HCT116 (cell line): ENCODE data around the gene RGP1. TPM values are rescaled to one million over a fixed set of nuclear protein-coding genes. Genes with fewer than 3 reads are reported as not detected.

Experiments used
- ATAC-seq: fragments of 200-7000 bp; cut with Tn5 transposase; 2 replicates; pipeline ENCODE4 v1.9.1; 2020; ENCODE audit warnings: mild to moderate bottlenecking, moderate library complexity
- BruUV-seq: library from RNA; stranded (reverse); fragments of 400-500 nt; replicated peaks from 2 replicates; lab custom pipeline; 2021; lab: Mats Ljungman, UMichigan
- CTCF ChIA-PET: fragments of 300-600 bp; sonication (Branson Sonifier 250); formaldehyde crosslinking; loops from one replicate; lab custom pipeline; 2021; ENCODE audit warnings: antibody characterized with exemption; lab: Charles Lee
- POLR2A ChIA-PET: fragments of 300-600, 350-600 bp; sonication (Branson Sonifier 250); formaldehyde crosslinking; loops from one replicate; lab custom pipeline; 2021; ENCODE audit warnings: antibody characterized with exemption; lab: Charles Lee
- RAD21 ChIA-PET, 2 experiments: fragments of 300-600 bp; sonication (Branson Sonifier 250); formaldehyde crosslinking; loops; one replicate each; lab custom pipeline; 2023; ENCODE audit warnings: low total read pairs in 2 of 2; ENCODE audit not compliant: uncharacterized antibody in 2 of 2, unreplicated experiment in 2 of 2, low non-redundant PET in 1 of 2; lab: Charles Lee
- DNase-seq: peaks from one replicate; pipeline ENCODE4 v3.0.0-alpha.2; 2010; ENCODE audit warnings: low read depth, low spot score
- H2AFZ ChIP-seq: fragments of 200-600 bp; shearing (Covaris generic), sonication (generic); 2 replicates; pipeline ENCODE4 v1.6.1; 2017; ENCODE audit warnings: low read depth, mixed run types, mixed read lengths, antibody characterized with exemption, low read length; ENCODE audit not compliant: poor library complexity, severe bottlenecking
- H3K27ac ChIP-seq: 2 replicates; pipeline ENCODE4 v1.5.1; 2012; ENCODE audit warnings: low read depth, low read length
- H3K27me3 ChIP-seq: fragments of 200-600 bp; sonication (generic); 2 replicates; pipeline ENCODE4 v1.6.1; 2016; ENCODE audit warnings: mixed run types, low read length, mixed read lengths; ENCODE audit not compliant: insufficient read depth
- H3K36me3 ChIP-seq, 2 experiments: fragments of 200-500 bp in 1 of 2; fragments of 200-600 bp in 1 of 2; sonication (Bioruptor generic) in 1 of 2; sonication (generic) in 1 of 2; 2 replicates each; pipeline versions ENCODE4 v1.5.1 to v1.6.1; 2014 to 2016; ENCODE audit warnings: low read length in 2 of 2, inconsistent platforms in 1 of 2, mixed read lengths in 1 of 2, mixed run types in 1 of 2; ENCODE audit not compliant: insufficient read depth in 2 of 2, control insufficient read depth in 1 of 2
- H3K4me1 ChIP-seq, 2 experiments: fragments of 200-600 bp in 1 of 2; sonication (generic) in 1 of 2; 2 replicates each; pipeline versions ENCODE4 v1.5.1 to v1.6.1; 2012 to 2017; ENCODE audit warnings: low read length in 2 of 2, inconsistent platforms in 1 of 2, mild to moderate bottlenecking in 1 of 2, mixed read lengths in 1 of 2, mixed run types in 1 of 2, moderate library complexity in 1 of 2; ENCODE audit not compliant: insufficient read depth in 2 of 2, control insufficient read depth in 1 of 2
- H3K4me2 ChIP-seq: fragments of 200-600 bp; sonication (generic); 2 replicates; pipeline ENCODE4 v1.6.1; 2017; ENCODE audit warnings: mixed run types, low read length, mixed read lengths
- H3K4me3 ChIP-seq, 2 experiments: fragments of 200-600 bp in 1 of 2; sonication (generic) in 1 of 2; replicated peaks in 1 of 2; 2 replicates each; pipeline ENCODE4 v1.5.1; 2011 to 2016; ENCODE audit warnings: low read length in 2 of 2, control low read depth in 1 of 2, low read depth in 1 of 2, mild to moderate bottlenecking in 1 of 2, mixed read lengths in 1 of 2, mixed run types in 1 of 2
- H3K79me2 ChIP-seq: fragments of 200-600 bp; sonication (generic); 2 replicates; pipeline ENCODE4 v1.6.1; 2017; ENCODE audit warnings: mild to moderate bottlenecking, mixed run types, low read length, moderate library complexity, mixed read lengths; ENCODE audit not compliant: insufficient read depth
- H3K9ac ChIP-seq: fragments of 200-600 bp; sonication (generic); 2 replicates; pipeline ENCODE4 v1.6.1; 2016; ENCODE audit warnings: low read length, mixed read lengths
- H3K9me2 ChIP-seq: fragments of 200-600 bp; sonication (generic), shearing (Covaris generic); 2 replicates; pipeline ENCODE4 v1.6.1; 2017; ENCODE audit warnings: mixed run types, mild to moderate bottlenecking, moderate library complexity; ENCODE audit not compliant: insufficient read depth
- H3K9me3 ChIP-seq, 2 experiments: fragments of 200-500 bp in 1 of 2; fragments of 200-600 bp in 1 of 2; sonication (Bioruptor generic) in 1 of 2; sonication (generic) in 1 of 2; 2 replicates each; pipeline ENCODE4 v1.6.1; 2014 to 2017; ENCODE audit warnings: low read length in 2 of 2, mixed read lengths in 2 of 2, inconsistent platforms in 1 of 2, low read depth in 1 of 2, mild to moderate bottlenecking in 1 of 2, mixed run types in 1 of 2, moderate library complexity in 1 of 2; ENCODE audit not compliant: control insufficient read depth in 1 of 2, insufficient read depth in 1 of 2
- H4K20me1 ChIP-seq: fragments of 200-600 bp; sonication (generic), shearing (Covaris generic); 2 replicates; pipeline ENCODE4 v1.6.1; 2017; ENCODE audit warnings: mixed run types, mild to moderate bottlenecking, moderate library complexity; ENCODE audit not compliant: insufficient read depth
- EGR1 ChIP-seq: IDR thresholded peaks from 2 replicates; pipeline ENCODE4 v1.6.1; 2012; ENCODE audit warnings: low read depth
- ELF1 ChIP-seq: IDR thresholded peaks from 2 replicates; pipeline ENCODE4 v1.6.1; 2012; ENCODE audit warnings: low read depth, borderline replicate concordance
- FOSL1 ChIP-seq: IDR thresholded peaks from 2 replicates; pipeline ENCODE4 v1.6.1; 2012; ENCODE audit warnings: low read depth
- RAD21 ChIP-seq: IDR thresholded peaks from 2 replicates; pipeline ENCODE4 v1.6.1; 2012; ENCODE audit warnings: low read depth, mild to moderate bottlenecking
- YY1 ChIP-seq: IDR thresholded peaks from 2 replicates; pipeline ENCODE4 v1.6.1; 2011; ENCODE audit warnings: low read length, low read depth, moderate library complexity, mild to moderate bottlenecking; ENCODE audit not compliant: insufficient replicate concordance; ENCODE audit errors: extremely low read depth
- intact Hi-C: fragments of 100-400 bp; cut with micrococcal nuclease; formaldehyde crosslinking; loops from 2 replicates; pipeline ENCODE4 v1.10.0; 2022
- total RNA-seq: library from RNA; stranded (reverse); gene quantifications from one replicate; pipeline ENCODE4 v1.2.1, GENCODE V29; 2021; ENCODE audit not compliant: unreplicated experiment
- TF ChIP-seq, protein P1 (sequence below): IDR thresholded peaks from 2 replicates; pipeline ENCODE4 v1.6.1; 2012

Gene RGP1
- total RNA-seq, 1 experiment from 2014 or later: 32.6 TPM

DNA sequence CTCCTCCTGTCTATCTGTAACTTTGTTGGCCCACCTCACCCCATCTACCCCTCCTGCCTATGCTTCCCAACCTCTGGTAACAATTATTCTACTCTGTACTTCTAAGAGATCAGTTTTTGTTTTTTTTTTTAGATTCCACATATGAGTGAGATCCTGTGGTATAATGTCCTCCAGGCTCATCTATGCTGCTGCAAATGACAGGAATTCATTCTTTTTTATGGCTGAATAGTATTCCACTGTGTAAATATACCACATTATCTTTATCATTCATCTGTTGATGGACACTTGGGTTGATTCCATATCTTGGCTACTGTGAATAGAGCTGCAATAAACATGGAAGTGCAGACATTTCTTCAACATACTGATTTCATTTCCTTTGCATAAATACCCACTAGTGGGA lies 34.3 kb downstream of the RGP1 start:
- no peak for DNase-seq
- POLR2A ChIA-PET: no interaction called here
- Histone ChIP-seq H2AFZ (no peak overlapping the region), H4K20me1 (no peaks in the 10 kb centered on the region), H3K9ac (no peak overlapping the region), H3K9me2 (no peaks in the 10 kb centered on the region), H3K36me3 (no peaks in the 10 kb centered on the region), H3K9me3 (no peaks in the 10 kb centered on the region), H3K27ac (no peak overlapping the region), H3K4me3 (no peak overlapping the region), H3K4me2 (no peak overlapping the region), H3K27me3 (no peaks in the 10 kb centered on the region), H3K79me2 (no peaks in the 10 kb centered on the region), H3K4me1 (no peaks in the 10 kb centered on the region)
- RAD21 ChIA-PET: no interaction called here
- TF ChIP-seq EGR1 (0 out of 2 replicates have a peak, but pooled peaks have one; percentile 13), FOSL1 (no peak), ELF1 (no peak), RAD21 (no peak)
- TF ChIP-seq, protein P1, sequence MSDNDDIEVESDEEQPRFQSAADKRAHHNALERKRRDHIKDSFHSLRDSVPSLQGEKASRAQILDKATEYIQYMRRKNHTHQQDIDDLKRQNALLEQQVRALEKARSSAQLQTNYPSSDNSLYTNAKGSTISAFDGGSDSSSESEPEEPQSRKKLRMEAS: no peak
- intact Hi-C loops: no loop called here
- no TSS peak for BruUV-seq
- no peak for ATAC-seq
- CTCF ChIA-PET: no interaction called here

- no peak overlapping the region for H3K4me2 ChIP-seq
- no peaks in the 10 kb centered on the region for H3K79me2 ChIP-seq
- BruUV-seq: no TSS peak
- no peaks in the 10 kb centered on the region for H3K27me3 ChIP-seq
- RAD21 ChIA-PET: interaction anchor here (1.3 kb wide), 2 partner anchors 37 to 93 kb away, joined by 3 to 8 read pairs; no protein-coding TSS in a partner anchor
- ATAC-seq (no peak), DNase-seq (no peak)
- 0 out of 4 replicates have a peak, but pooled peaks cover 0 to 4% of the 10 kb centered on the region in 2 experiments for H3K36me3 ChIP-seq
- no peaks in the 10 kb centered on the region for H3K9me2 ChIP-seq
- no peaks in the 10 kb centered on the region for H4K20me1 ChIP-seq
- TF ChIP-seq YY1: no peak
- TF ChIP-seq FOSL1: no peak
- CTCF ChIA-PET: interaction anchor here (0.8 to 3.7 kb wide), 16 partner anchors 7 to 234 kb away, joined by 3 to 46 read pairs (median 6); partner anchors contain the start of genes HINT2 and SPAG8
- no peaks in the 10 kb centered on the region for H3K9me3 ChIP-seq
- intact Hi-C loops: no loop called here
- H2AFZ ChIP-seq: no peak overlapping the region
- H3K4me1 ChIP-seq: no peaks in the 10 kb centered on the region
- no peak overlapping the region for H3K4me3 ChIP-seq
- H3K27ac ChIP-seq: no peak overlapping the region
- H3K9ac ChIP-seq: no peak overlapping the region
- POLR2A ChIA-PET: no interaction called here
These were observed 40.5 kb downstream of the RGP1 start for GRCh38 chr9:35789541-35789940.
